NCI-H1694 treated with DMSO at 0.1 percent for 48 hours (cell line): ENCODE results near the gene ABCC3.

Source experiments
- DNase-seq: peaks from one replicate; lab custom pipeline; 2025; lab: John Stamatoyannopoulos, UW

Gene ABCC3

GRCh38 chr17:50627782-50628601 lies 6.7 kb upstream of the ABCC3 start:
- DNase-seq: no peak

- no peak for DNase-seq
Observed at GRCh38 chr17:50629902-50630301, 4.8 kb upstream of the ABCC3 start.

- DNase-seq: peak; percentile 21
Observed at GRCh38 chr17:50630524-50631194, 4.0 kb upstream of the ABCC3 start.

GRCh38 chr17:50631195-50631907 lies 3.3 kb upstream of the ABCC3 start:
- DNase-seq: no peak

GRCh38 chr17:50631908-50632571 lies 2.6 kb upstream of the ABCC3 start:
- DNase-seq: no peak

- no peak for DNase-seq
Observed at GRCh38 chr17:50632637-50633036, 2.0 kb upstream of the ABCC3 start.

- no peak for DNase-seq
Observed at GRCh38 chr17:50633683-50634082, 998 bp upstream of the ABCC3 start.

- DNase-seq: no peak
Observed at GRCh38 chr17:50634915-50635731, 442 bp downstream of the ABCC3 start.

- DNase-seq: no peak
Observed at GRCh38 chr17:50635732-50635981, 976 bp downstream of the ABCC3 start.

- DNase-seq: no peak
Observed at GRCh38 chr17:50635982-50636803, 1.5 kb downstream of the ABCC3 start.

- DNase-seq: no peak
Observed at GRCh38 chr17:50636804-50637195, 2.1 kb downstream of the ABCC3 start.

- DNase-seq: no peak
Observed at GRCh38 chr17:50637829-50638605, 3.3 kb downstream of the ABCC3 start.

- DNase-seq: no peak
Observed at GRCh38 chr17:50638606-50638965, 3.9 kb downstream of the ABCC3 start.

- no peak for DNase-seq
Observed at GRCh38 chr17:50638966-50639713, 4.5 kb downstream of the ABCC3 start.

GRCh38 chr17:50640686-50641351 lies 6.1 kb downstream of the ABCC3 start:
- DNase-seq: no peak

GRCh38 chr17:50641357-50641756 lies 6.7 kb downstream of the ABCC3 start:
- no peak for DNase-seq

GRCh38 chr17:50642071-50642721 lies 7.5 kb downstream of the ABCC3 start:
- DNase-seq: no peak
